Hepatocyte (in vitro differentiated cells): ENCODE results near the gene WWTR1. TPM values are rescaled to one million over a fixed set of nuclear protein-coding genes. Genes with fewer than 3 reads are reported as not detected.

Experiments
- DNase-seq: peaks from one replicate; pipeline ENCODE4 v3.0.0-alpha.2; 2016; ENCODE audit warnings: low spot score
- H2AFZ ChIP-seq: fragments of 200-600 bp; sonication (generic); 2 replicates; pipeline ENCODE4 v1.6.0; 2016; ENCODE audit warnings: antibody characterized with exemption, mild to moderate bottlenecking
- H3K27ac ChIP-seq: fragments of 200-600 bp; sonication (generic); 2 replicates; pipeline ENCODE4 v1.5.1; 2016; ENCODE audit warnings: mild to moderate bottlenecking
- H3K27me3 ChIP-seq: fragments of 200-600 bp; sonication (generic); 2 replicates; pipeline ENCODE4 v1.6.1; 2016
- H3K36me3 ChIP-seq: fragments of 200-600 bp; sonication (generic); replicated peaks from 2 replicates; pipeline ENCODE4 v1.5.1; 2016; ENCODE audit warnings: low read depth; ENCODE audit not compliant: insufficient read depth
- H3K4me1 ChIP-seq: fragments of 200-600 bp; sonication (generic); 2 replicates; pipeline ENCODE4 v1.5.1; 2016; ENCODE audit warnings: mild to moderate bottlenecking, moderate library complexity; ENCODE audit not compliant: insufficient read depth
- H3K4me2 ChIP-seq: fragments of 200-600 bp; sonication (generic); 2 replicates; pipeline ENCODE4 v1.6.0; 2016
- H3K4me3 ChIP-seq: fragments of 200-600 bp; sonication (generic); 2 replicates; pipeline ENCODE4 v1.5.1; 2016; ENCODE audit warnings: mild to moderate bottlenecking
- H3K79me2 ChIP-seq: fragments of 200-600 bp; sonication (generic); 2 replicates; pipeline ENCODE4 v1.6.0; 2017; ENCODE audit warnings: mild to moderate bottlenecking
- H3K9me2 ChIP-seq: fragments of 200-600 bp; sonication (generic); replicated peaks from 2 replicates; pipeline ENCODE4 v1.6.0; 2017; ENCODE audit warnings: mild to moderate bottlenecking; ENCODE audit not compliant: insufficient read depth
- H3K9me3 ChIP-seq: fragments of 200-600 bp; sonication (generic); 2 replicates; pipeline ENCODE4 v1.5.1; 2016; ENCODE audit warnings: low read depth, mild to moderate bottlenecking
- H4K20me1 ChIP-seq: fragments of 200-600 bp; sonication (generic); 2 replicates; pipeline ENCODE4 v1.6.0; 2016; ENCODE audit warnings: mild to moderate bottlenecking; ENCODE audit not compliant: insufficient read depth, poor library complexity, severe bottlenecking
- CTCF ChIP-seq: fragments of 200-600 bp; sonication (generic); IDR thresholded peaks from 2 replicates; pipeline ENCODE4 v1.5.1; 2016; ENCODE audit warnings: antibody characterized with exemption, mild to moderate bottlenecking; ENCODE audit not compliant: poor library complexity
- EZH2 ChIP-seq: fragments of 200-600 bp; sonication (generic); IDR thresholded peaks from 2 replicates; pipeline ENCODE4 v1.6.1; 2016; ENCODE audit warnings: antibody characterized with exemption, mild to moderate bottlenecking, borderline replicate concordance
- EZH2phosphoT487 ChIP-seq: fragments of 200-600 bp; sonication (generic); IDR thresholded peaks from one replicate; pipeline ENCODE4 v1.6.1; 2018; ENCODE audit warnings: antibody characterized with exemption, mild to moderate bottlenecking, low read depth, moderate library complexity; ENCODE audit not compliant: unreplicated experiment, severe bottlenecking
- WGBS: methylation state at CpG from one replicate; pipeline ENCODE4 v1.1.6; 2016; ENCODE audit warnings: low lambda C conversion rate; ENCODE audit errors: missing lambda C conversion rate; 5-methylcytosine and 5-hydroxymethylcytosine counted together
- polyA plus RNA-seq: library from polyadenylated mRNA; unstranded; fragments of >200 nt; fragmentation: Nextera tagmentation; extraction: Ambion mirVana; gene quantifications from 2 replicates; pipeline ENCODE4 v1.2.1, GENCODE V29; 2016
- total RNA-seq: library from RNA; depleted of rRNA; stranded (reverse); fragments of >200 nt; gene quantifications from 2 replicates; pipeline ENCODE4 v1.2.3, GENCODE V29; 2014

WWTR1 gene
- total and polyA plus RNA-seq, 2 experiments from 2014 or later, result 40.5 to 54.7 TPM

DNA sequence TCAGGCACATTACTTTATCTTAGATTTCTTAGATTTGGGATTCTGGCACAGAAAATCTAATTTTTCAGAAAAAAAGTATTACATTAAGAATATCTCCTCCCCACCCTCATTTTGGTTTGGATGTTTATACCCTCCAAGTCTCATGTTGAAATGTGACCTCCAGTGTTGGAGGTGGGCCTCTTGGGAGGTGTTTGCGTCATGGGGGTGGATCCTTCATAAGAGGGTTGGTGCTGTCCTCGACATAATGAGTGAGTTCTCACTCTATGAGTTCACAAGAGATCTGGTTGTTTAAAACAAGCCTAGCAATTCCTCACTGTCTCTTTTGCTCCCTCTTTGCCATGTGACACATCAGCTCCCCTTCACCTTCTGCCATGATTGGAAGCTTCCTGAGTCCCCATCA is 45.6 kb upstream of the WWTR1 start:
- TF ChIP-seq EZH2 (no peak), CTCF (no peak), EZH2phosphoT487 (no peak)
- no peaks in the 10 kb centered on the region for H3K4me1 ChIP-seq
- no peaks in the 10 kb centered on the region for H3K9me2 ChIP-seq
- H3K4me2 ChIP-seq, result no peak overlapping the region
- H3K27me3 ChIP-seq, result no peaks in the 10 kb centered on the region
- no peak overlapping the region for H2AFZ ChIP-seq
- no peak overlapping the region for H3K4me3 ChIP-seq
- H3K9me3 ChIP-seq, result peaks cover 2% of the 10 kb centered on the region
- no peaks in the 10 kb centered on the region for H3K79me2 ChIP-seq
- peak overlapping the region; percentile 63 for H3K27ac ChIP-seq
- no peak for DNase-seq
- H4K20me1 ChIP-seq, result no peaks in the 10 kb centered on the region
- WGBS, result 84% methylated on average over 2 of the region's 2 CpGs
- H3K36me3 ChIP-seq, result no peaks in the 10 kb centered on the region

DNA sequence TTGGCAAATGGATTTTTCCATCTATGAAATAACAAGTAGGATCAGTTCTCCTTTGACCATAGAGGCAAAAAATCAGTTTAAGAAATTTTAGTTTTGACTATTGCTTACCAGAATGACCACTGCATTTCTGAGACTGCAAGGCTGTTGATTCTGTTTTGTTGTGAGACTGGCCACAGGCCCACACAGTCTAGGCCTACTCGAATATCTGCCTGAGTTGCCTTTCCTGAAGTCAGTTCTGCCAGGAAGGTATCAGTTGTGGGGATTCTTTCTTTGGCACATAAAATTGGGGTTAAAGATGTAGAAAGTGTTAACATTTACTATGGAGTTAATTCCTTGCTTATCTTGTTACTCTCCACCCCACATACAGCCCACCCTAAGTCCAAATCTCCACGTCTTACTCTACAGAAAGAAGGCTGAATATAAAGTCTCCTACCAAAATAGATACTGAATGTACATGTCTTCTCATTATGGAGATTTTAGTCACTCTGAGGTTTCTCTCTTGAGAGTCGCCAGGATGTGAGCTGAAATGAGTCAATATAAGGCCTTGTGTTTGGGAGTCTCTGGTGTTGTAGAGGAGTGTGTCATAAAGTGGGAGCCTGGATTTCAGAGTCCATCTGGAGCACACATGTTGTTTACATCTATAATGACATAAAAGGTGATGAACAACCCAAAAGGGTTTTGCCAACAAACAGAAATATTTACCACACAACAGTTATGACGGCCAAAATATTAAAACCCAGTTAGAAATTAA is 45.0 kb upstream of the WWTR1 start:
- H3K4me2 ChIP-seq, result no peak overlapping the region

GRCh38 chr3:149701977-149702350 is 44.1 kb upstream of the WWTR1 start:
- 83% methylated on average over 1 of the region's 1 CpG for WGBS
- H3K79me2 ChIP-seq, result no peaks in the 10 kb centered on the region
- TF ChIP-seq EZH2phosphoT487, result no peak
- no peak for TF ChIP-seq CTCF
- TF ChIP-seq EZH2, result no peak
- no peak overlapping the region for H2AFZ ChIP-seq
- no peak overlapping the region for H3K4me2 ChIP-seq
- H3K27ac ChIP-seq, result no peak overlapping the region
- H3K27me3 ChIP-seq, result no peaks in the 10 kb centered on the region
- DNase-seq, result no peak
- H3K36me3 ChIP-seq, result no peaks in the 10 kb centered on the region
- no peaks in the 10 kb centered on the region for H3K4me1 ChIP-seq
- H4K20me1 ChIP-seq, result no peaks in the 10 kb centered on the region
- H3K9me2 ChIP-seq, result no peaks in the 10 kb centered on the region
- H3K9me3 ChIP-seq, result peaks cover 3% of the 10 kb centered on the region
- no peak overlapping the region for H3K4me3 ChIP-seq

More for the DNA sequence above, 45.0 kb upstream of the WWTR1 start:
- no peaks in the 10 kb centered on the region for H3K36me3 ChIP-seq
- no peaks in the 10 kb centered on the region for H3K27me3 ChIP-seq
- H3K4me1 ChIP-seq, result no peaks in the 10 kb centered on the region
- no peak overlapping the region for H3K4me3 ChIP-seq
- H3K9me3 ChIP-seq, result peaks cover 3% of the 10 kb centered on the region
- no peak for TF ChIP-seq CTCF
- H2AFZ ChIP-seq, result peak overlapping the region; percentile 29
- no peaks in the 10 kb centered on the region for H3K9me2 ChIP-seq
- H4K20me1 ChIP-seq, result no peaks in the 10 kb centered on the region
- H3K79me2 ChIP-seq, result no peaks in the 10 kb centered on the region
- no peak for DNase-seq
- peak overlapping the region; percentile 63 for H3K27ac ChIP-seq
- WGBS, result 63% methylated on average over 4 of the region's 4 CpGs
